ENCODE measurements around the gene NSMCE3. TPM values are rescaled to one million over a fixed set of nuclear protein-coding genes. Genes with fewer than 3 reads are reported as not detected.

The NSMCE3 gene
- polyA plus RNA-seq (2013, experiment 1 of 2; ENCODE audit: insufficient read length), result 9.5 TPM
- 9.2 TPM for polyA plus RNA-seq (2013, experiment 2 of 2; ENCODE audit: insufficient read length)

DNA sequence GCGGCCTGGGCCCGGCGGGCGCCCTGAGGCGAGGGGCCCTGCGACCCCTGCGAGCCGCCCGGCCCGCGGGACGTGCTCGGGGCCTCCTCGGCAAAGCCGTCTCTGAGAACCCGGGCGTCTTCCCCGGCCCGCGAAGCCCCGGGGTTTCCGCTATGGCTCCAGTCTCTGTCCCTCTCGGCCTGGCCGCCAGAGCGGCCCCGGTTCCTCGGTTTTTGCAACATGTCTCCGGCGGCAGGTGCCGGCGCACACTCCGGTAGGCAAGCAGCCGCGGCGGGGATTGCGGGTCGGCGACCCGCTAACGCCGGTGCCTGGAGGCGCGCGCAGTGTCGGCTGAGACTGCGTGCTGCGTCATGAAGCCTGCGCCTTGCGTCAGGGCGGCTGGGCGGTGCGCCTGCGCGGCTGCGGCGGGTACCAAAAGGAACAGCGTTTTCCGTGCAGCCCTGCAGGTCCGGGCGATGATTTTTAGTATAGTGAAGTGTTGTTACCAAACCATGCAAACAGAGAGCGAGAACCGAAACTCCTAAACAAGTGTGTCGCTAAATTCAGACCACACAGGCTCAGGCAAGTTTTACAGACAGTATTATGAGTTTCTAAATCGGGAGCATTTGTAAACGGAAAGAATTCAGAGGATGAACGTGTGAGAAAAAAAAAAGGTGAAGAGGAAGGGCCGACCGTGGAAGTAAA lies at the start of gene NSMCE3:
TSS of gene NSMCE3 (minus strand) at position 338 of the 684 bp plus-strand sequence. CDS start at position 221, 117 bp downstream.
- DNase-seq, result peak; percentile 88

DNA sequence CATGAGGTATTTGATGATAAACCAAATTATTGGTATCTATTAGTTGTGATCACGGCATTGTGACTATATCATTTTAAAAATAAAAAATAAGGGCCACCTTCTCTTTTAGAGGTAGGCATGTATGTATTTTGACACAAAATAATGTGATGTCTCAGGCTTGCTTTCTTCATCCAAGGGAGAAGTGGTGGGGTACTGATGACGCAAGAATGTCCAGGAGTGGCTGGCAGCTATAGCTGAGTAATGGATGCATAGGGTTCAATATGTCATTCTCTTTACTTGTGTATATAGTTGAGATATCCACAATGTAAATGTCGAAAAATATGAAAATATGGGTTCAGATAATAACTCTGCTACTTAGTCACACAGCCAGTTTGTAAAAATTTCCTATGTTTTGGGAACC lies 46.8 kb upstream of the NSMCE3 start:
- no peak for DNase-seq

DNA sequence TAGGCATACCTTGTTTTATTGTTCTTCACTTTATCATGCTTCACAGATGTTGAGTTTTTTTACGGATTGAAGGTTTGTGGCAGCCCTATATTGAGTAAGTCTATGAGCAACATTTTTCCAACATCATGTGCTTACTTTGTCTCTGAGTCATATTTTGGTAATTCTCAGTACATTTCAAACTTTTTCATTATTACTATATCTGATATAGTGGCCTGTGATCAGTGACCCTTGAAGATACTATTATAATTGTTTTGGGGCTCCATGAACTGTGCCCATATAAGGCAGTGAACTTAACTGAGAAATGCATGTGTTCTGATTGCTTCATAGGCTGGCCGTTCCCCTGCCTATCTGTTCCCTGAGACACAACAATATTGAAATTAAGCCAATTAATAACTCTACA lies 42.8 kb upstream of the NSMCE3 start:
- peak; percentile 76 for DNase-seq

DNA sequence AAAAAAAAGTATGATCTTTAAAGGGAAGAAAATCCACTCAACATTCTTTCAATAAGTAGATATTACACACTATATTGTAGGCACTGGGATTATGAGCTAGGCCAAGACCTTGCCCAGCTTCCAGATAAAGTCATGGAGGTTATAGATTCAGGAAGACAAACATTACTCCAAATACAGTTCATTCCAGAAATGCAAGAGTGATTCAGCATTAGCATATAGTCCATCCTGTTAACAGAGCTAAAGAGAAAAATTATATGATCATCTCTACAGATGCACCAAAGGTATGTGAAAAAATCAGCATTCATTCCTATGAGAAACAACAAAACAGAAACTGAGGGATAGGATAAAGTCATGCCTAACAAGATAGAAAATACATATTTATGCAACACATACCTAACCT lies 42.1 kb upstream of the NSMCE3 start:
- peak; percentile 24 for DNase-seq

DNA sequence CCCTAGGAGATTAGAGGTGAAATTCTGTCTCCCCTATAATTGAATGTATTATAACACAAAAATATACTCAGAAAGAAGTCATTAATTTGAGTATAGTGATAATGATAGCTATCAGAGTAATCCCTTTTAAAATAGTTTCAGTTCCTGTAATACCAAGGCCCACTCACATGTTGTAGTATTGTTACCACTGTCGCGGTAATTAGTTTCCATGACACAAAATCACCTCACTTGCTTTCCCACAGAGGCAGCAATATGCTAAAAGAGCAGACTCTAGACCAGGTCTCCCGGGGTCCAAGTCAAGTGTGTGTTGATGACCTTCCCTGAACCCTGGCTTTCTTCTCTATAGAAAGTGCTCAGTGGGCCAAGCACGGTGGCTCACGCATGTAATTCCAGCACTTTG lies 39.5 kb upstream of the NSMCE3 start:
- no peak for DNase-seq

DNA sequence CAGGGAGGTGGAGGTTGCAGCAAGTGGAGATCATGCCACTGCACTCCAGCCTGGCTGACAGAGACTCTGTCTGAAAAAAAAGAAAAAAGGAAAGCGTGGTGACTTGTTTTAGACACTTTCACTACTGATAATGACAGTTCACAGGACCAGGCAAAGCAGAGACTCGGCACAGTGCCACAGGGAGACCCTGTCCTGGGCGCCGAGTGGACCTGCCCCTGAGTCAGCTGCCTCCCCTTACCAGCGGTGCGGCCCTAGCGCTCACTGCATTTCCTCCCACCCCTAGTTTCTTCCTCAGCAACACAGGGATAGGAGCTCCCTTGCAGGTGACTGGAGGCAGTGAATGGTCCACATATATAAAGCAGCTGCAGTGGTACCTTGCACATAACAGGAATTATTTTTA lies 38.7 kb upstream of the NSMCE3 start:
- DNase-seq, result no peak

DNA sequence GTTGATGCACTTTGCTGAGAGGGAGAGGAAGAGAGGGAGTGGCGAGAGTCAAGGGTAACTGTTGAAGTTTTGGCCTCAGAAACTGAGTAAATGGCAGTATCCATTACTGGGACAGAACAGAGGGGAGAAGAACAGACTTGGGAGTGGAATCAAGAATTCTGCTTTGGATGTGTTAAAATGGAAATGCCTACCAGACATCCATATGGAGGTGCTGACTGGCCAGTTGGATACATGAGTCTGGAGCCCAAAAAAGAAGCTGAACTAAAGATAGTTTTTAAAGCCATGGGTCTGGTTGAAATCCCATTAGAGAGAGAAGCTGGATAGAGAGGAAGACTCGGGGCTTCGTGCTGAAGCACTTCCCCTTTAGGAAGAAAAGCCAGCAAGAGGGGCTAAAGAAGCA lies 35.9 kb upstream of the NSMCE3 start:
- no peak for DNase-seq

DNA sequence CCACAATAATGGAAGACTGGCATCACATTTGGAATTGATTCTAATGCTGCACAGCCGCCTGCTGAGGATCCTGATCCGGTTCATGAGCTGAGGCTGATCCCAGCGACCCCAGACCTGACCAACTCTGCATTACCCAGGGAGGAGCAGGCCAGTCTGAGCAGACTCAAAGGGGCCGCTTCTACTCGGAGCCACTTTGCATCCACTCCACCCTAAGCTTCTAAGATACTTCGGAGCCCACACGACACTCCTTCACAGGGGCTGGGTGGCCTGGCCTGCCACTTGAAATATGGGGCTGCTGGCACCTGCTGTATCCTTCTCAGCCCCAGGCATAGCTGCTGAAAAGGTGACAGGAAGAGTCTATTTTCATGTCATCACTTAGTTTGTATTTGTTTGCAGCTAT lies 33.2 kb upstream of the NSMCE3 start:
- no peak for DNase-seq

DNA sequence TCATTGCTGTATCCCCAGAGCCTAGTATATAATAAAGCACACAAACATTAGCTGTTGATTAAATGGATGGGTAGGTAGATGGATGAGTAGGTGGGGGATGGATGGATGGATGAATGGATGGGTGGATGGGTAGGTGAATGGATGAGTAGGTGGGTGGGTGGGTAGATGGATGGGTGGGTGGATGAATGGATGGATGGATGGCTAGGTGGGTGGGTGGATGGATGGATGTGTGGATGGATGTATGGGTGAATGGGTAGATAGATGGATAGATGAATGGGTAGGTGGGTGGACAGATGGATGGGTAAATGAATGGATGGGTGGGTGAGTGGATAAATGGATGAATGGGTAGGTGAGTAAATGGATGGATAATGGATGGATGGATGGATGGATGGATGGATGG lies 30.2 kb upstream of the NSMCE3 start:
- no peak for DNase-seq

DNA sequence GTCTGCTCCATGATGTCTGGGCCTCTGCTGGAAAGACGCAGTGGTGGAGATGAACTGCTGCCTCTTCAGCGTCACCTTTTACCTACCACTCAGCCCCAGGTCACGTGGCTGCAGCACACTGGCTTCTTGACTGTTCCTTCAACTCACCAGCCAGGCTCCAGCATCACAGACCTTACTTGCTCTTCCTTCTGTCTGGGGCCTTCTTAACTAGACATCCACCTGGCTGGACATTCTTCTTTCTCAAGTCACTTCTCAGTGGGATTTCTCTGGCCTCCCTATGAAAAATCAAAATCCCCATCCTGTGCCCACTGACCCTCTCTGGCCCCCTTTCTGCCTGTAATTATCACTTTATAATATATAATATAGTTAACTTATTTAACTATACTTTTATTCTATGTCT lies 29.7 kb upstream of the NSMCE3 start:
- DNase-seq, result no peak

DNA sequence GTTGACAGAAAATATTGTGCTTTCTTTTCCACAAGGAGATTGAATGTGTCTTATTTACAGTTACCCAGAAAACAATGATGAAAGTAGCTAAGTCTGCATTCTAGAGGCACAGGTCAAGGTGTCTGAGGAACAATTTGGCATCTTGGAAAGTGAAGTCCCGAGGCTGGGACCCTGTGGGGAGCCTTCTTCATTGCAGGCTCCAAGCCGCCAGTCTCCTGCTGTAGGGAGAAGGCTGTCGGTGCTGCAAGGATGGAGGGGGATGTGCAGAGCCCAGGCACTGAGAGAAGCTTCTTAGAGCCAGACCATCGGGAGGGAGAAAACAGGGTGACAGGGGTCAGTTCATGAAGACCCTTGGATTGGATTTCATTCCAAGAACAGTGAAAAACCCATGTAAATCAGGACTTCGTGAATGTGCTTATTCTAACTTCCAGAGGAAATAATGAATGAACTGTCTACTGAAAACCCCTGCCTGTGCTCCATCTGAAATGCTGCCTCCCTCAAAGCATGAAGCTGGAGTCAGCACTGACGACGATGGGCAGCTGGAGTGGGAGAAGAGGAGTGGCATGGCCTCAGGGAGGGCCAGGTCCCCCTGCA lies 25.2 kb upstream of the NSMCE3 start:
- DNase-seq, result no peak

DNA sequence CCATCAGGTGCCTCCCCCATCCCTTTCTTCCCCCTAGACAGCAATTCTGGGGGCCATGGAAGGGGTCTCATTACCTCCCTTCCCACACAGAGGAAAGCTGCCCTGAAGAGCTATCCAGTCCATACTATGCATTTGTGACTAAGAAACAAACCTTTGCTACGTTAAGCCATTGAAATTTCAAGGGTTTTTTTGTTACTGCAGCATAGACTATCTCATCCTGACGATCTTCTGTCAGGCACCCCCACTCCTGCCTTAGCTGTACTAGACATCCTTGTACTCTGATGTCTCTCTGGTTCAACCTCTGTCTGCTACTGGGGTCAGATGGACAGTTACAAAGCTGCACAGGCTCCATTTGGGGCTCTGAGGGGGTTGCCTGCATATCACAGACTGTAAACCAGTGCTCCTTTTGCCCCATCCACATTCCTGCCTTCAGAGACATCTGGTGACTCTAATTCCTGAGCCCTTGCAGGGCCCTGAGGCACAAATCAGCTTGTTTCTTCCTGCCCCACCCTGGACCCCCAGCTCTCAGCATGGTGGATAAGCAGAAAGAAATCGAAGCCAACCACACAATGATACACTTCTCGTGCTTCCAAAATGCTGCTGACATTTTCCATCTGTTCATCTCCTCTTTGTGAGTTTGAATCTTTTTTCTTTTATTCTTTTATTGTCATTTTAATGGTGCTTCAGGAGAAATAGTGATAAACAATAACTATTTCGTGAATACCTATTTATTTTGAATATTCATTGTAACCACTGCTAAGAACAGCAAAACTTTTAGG lies 21.6 kb upstream of the NSMCE3 start:
- no peak for DNase-seq

DNA sequence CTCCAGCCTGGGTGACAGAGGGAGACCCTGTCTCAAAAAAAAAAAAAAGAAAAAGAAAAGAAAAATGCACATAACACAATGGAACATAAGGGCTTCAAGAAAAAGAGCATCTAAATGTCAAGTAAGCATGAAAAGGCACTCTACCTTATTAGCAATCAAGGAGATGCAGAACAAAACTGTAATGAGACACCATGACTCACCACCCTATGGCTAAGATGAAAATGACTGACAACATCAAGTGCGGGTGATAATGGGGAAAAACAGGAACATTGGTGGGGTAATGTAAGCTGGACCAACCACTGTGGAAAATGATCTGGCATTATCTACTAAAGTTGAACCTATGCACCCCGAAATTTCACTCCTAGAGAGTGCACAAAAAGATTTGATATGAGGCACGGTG lies 19.6 kb upstream of the NSMCE3 start:
- DNase-seq, result no peak

DNA sequence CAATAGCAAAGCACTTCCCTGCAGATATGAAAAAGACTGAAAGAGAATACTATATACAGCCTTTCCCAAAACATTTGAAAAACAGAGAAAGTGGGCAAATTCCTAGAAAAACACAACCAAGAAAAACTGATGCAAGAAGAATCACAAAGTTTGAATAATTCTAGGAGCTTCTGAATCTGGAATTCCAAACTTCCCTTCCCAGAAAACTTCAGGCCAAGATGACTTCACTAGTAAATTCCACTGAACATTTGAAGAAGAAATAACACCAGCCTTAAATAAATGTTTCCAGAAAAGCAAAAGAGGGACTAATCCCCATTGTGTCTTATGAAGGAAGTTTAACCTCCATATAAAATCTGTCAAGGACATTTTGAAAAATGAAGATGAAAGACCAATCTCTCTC lies 15.8 kb upstream of the NSMCE3 start:
- DNase-seq, result peak; percentile 35

DNA sequence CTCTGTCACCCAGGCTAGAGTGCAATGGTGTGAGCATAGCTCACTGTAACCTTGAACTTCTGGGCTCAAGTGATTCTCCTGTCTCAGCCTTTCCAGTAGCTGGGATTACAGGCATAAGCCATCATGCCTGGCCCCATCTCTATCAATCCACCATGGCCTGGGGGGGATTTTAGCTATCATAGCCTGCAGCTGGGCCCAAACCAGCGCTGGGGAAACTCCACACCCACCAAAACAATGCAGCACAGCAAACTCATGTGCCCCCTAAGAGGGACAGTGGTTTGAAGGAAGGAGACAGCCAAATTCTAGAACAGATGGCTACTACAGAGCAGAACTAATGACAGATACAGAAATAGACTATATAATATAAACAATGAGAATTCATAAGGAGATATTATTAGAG lies 13.8 kb upstream of the NSMCE3 start:
- DNase-seq, result no peak

DNA sequence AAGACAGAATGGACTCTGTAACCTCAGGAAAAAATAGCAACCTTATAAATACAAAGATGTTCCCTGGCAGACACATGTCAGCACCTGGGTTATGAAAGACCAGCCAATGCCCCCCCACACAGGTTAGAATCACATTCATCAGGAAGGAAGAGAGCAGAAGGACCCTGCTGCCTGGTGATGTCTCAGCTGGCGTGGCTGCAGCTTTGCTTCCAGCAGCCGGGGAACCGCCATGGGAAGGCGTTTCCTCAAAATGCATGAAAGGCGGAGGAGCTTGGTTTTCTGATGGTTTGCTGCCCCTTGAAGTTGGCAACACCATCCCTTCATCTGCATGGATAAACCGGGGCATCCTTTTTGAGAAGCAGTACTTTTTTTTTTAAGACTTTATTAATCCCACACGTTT lies 10.9 kb upstream of the NSMCE3 start:
- no peak for DNase-seq

DNA sequence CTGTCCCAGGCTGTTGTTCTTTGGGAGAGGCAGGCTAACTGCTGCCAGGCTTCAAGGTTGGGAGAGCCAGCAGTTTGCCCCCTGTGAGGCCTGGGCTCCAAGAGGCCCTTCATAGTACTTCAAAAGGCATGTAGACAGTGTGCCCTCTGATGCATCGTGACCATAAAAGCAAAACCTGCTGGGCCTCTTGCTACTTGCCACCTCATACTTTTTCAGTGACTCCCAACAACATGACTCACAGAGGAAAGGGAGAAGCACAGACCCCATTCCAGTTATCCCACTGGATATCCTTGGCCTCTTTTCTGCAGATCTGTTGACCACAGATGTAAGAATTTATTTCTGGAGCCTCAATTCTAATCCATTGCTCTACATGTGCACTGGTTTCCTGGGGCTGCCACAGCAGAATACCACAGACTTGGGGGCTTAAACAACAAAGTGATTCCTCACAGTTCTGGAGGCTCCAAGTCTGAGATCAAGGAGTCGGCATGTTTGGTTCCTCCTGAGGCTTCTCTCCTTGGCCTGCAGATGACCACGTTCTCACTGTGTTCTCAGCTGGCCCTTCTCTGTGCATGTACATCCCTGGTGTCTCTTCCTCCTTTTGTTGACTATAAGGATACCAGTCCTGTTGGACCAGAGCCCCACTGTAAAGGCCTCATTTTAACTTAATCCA lies 8.9 kb upstream of the NSMCE3 start:
- DNase-seq, result peak; percentile 98

DNA sequence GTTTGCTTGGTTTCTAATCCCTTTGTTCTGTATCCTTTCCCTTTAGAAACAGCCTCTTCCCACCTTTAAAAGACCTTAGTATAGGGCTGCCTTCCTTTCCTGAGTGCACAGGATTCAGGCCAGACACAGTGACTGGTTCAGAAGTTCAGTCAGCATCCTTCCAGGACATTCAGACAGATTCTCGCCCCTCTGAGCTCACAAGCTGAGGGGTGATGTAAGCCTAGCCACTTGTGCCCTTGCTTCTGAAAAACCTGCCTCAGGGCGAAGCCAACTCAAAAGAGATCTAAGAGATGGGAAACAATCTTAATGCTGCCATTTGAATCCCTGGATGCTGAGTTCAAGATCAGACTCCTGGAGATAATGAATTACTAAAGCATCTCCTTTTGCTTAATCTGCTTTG lies 6.7 kb upstream of the NSMCE3 start:
- no peak for DNase-seq

DNA sequence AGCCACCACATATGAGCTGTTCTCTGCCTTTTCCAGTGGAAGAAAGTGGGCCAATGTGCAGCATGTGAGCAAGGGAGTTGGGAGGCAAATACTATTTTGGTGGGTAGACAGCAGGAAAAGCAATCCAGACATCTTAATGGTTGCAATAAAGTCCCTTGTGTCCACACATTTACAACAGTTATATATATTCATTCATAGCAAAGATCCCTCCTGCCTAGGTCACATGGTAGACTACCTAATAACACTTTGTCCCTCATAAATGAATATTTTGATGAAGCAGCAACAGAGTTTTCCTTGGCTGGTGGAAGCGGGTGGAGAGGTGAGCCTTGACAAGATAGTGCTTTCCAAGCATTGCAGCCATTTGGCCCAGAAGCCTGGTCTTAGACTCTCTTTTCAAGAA lies 6.2 kb upstream of the NSMCE3 start:
- no peak for DNase-seq

DNA sequence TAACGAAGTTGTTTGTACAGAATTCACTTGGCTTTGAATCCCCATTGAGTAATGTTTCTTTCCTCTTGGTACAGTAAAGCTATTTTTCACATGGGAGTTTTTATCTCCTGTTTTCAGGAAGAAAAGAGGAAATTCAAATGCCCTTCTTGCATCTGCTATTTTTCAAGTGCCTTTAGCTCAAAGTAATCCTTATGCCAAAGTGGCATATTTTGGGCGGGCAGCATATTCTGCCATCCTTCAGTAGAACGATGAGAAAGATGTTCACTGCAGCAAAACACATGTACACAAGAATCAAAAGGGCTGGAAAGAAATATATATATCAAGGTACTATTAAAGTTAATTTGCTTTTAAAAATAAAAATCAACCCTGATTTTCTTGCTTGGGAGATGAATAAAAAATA lies 5.3 kb upstream of the NSMCE3 start:
- no peak for DNase-seq

DNA sequence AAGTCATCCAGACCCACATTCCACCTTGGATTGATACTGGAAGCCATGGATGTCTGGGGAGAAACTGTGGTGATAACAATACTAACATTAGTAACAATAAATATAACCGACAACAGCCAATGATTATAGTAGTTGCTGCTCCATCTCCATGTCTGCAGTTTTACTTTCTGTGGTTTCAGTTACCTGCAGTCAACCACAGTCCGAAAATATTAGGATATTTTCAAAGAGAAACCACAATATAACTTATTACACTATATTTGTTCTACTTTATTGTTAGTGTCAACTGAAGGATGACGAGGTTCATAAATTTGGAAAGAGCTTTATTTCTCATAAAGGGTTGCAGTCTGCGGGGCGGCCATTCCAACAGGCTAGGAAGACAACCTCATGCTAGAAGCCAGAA lies 2.6 kb upstream of the NSMCE3 start:
- no peak for DNase-seq

DNA sequence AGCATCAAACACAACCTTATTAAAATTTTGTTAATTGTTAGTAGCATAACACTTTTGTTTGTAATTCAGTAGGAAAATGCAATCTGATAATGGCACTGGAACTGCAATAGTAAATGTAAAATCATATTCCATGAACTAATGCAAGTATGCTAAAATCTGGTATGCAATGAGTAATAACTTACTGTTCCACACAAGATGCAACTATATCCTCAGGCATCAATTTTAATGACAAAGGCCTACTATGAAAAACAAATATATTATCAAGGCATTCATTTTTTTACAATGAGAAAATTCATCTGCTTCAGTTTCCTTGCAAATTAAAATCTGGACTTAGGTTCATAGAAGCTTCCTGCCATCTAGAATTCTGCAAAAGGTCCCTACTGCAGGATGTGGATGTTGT lies 1.4 kb upstream of the NSMCE3 start:
- DNase-seq, result peak; percentile 31
